H9 (cell line): ENCODE results near the gene IL20. TPM values are rescaled to one million over a fixed set of nuclear protein-coding genes. Genes with fewer than 3 reads are reported as not detected.

Source experiments
- DNase-seq: peaks from one replicate; pipeline ENCODE4 v3.0.0-alpha.2; 2017
- H2AFZ ChIP-seq: one replicate; pipeline ENCODE4 v1.6.1; 2013; ENCODE audit warnings: mild to moderate bottlenecking, low read length, control low read depth, moderate library complexity
- H2AK5ac ChIP-seq: 2 replicates; pipeline ENCODE4 v1.6.1; 2013; ENCODE audit warnings: low read length, control low read depth, mixed read lengths; ENCODE audit not compliant: insufficient read length
- H2BK120ac ChIP-seq: one replicate; pipeline ENCODE4 v1.6.1; 2013; ENCODE audit warnings: low read depth, mild to moderate bottlenecking, low read length, control low read depth, inconsistent platforms; ENCODE audit not compliant: poor library complexity, severe bottlenecking
- H2BK12ac ChIP-seq: 2 replicates; pipeline ENCODE4 v1.6.1; 2013; ENCODE audit warnings: low read length, control low read depth, mixed read lengths, low read depth; ENCODE audit not compliant: insufficient read length
- H2BK15ac ChIP-seq: 2 replicates; pipeline ENCODE4 v1.6.1; 2013; ENCODE audit warnings: low read depth, low read length, control low read depth
- H2BK20ac ChIP-seq: one replicate; pipeline ENCODE4 v1.6.1; 2013; ENCODE audit warnings: low read depth, mild to moderate bottlenecking, low read length, control low read depth, inconsistent platforms; ENCODE audit not compliant: poor library complexity, severe bottlenecking
- H2BK5ac ChIP-seq: 2 replicates; pipeline ENCODE4 v1.6.1; 2013; ENCODE audit warnings: low read length, control low read depth, mixed read lengths; ENCODE audit not compliant: insufficient read length
- H3K14ac ChIP-seq: 2 replicates; pipeline ENCODE4 v1.6.1; 2013; ENCODE audit warnings: low read length, control low read depth; ENCODE audit not compliant: insufficient read depth
- H3K18ac ChIP-seq: 2 replicates; pipeline ENCODE4 v1.6.1; 2013; ENCODE audit warnings: low read depth, mild to moderate bottlenecking, mixed read lengths, low read length, control low read depth; ENCODE audit not compliant: insufficient read length
- H3K23ac ChIP-seq: 2 replicates; pipeline ENCODE4 v1.6.1; 2013; ENCODE audit warnings: low read length, control low read depth, mixed read lengths, low read depth; ENCODE audit not compliant: insufficient read length
- H3K23me2 ChIP-seq: 2 replicates; pipeline ENCODE4 v1.6.1; 2013; ENCODE audit warnings: low read depth, mild to moderate bottlenecking, mixed read lengths, low read length, control low read depth; ENCODE audit not compliant: insufficient read length, poor library complexity, severe bottlenecking
- H3K27ac ChIP-seq: 2 replicates; pipeline ENCODE4 v1.5.1; 2013; ENCODE audit warnings: low read length, control low read depth, mixed read lengths, low read depth; ENCODE audit not compliant: insufficient read length
- H3K27me3 ChIP-seq: 2 replicates; pipeline ENCODE4 v1.6.1; 2013; ENCODE audit warnings: low read length, control low read depth, inconsistent platforms; ENCODE audit not compliant: insufficient read depth
- H3K4ac ChIP-seq: 2 replicates; pipeline ENCODE4 v1.6.1; 2013; ENCODE audit warnings: low read depth, mild to moderate bottlenecking, control low read depth, inconsistent platforms, low read length, moderate library complexity
- H3K4me1 ChIP-seq: 2 replicates; pipeline ENCODE4 v1.6.1; 2013; ENCODE audit warnings: low read length, control low read depth, inconsistent platforms; ENCODE audit not compliant: insufficient read depth
- H3K4me2 ChIP-seq: 2 replicates; pipeline ENCODE4 v1.6.1; 2013; ENCODE audit warnings: low read length, control low read depth, mixed read lengths; ENCODE audit not compliant: insufficient read length, insufficient read depth
- H3K56ac ChIP-seq: 2 replicates; pipeline ENCODE4 v1.6.1; 2013; ENCODE audit warnings: low read depth, mild to moderate bottlenecking, mixed read lengths, low read length, control low read depth; ENCODE audit not compliant: insufficient read length
- H3K79me1 ChIP-seq: 2 replicates; pipeline ENCODE4 v1.6.1; 2013; ENCODE audit warnings: low read depth, mild to moderate bottlenecking, moderate library complexity, low read length, control low read depth, inconsistent platforms; ENCODE audit not compliant: insufficient read depth, poor library complexity, severe bottlenecking
- H3K79me2 ChIP-seq: 2 replicates; pipeline ENCODE4 v1.6.1; 2013; ENCODE audit warnings: low read length, control low read depth, inconsistent platforms; ENCODE audit not compliant: insufficient read depth
- H3K9ac ChIP-seq: 2 replicates; pipeline ENCODE4 v1.6.1; 2013; ENCODE audit warnings: low read length, control low read depth, mixed read lengths; ENCODE audit not compliant: insufficient read length; ENCODE audit errors: extremely low read depth
- H3K9me3 ChIP-seq: one replicate; pipeline ENCODE4 v1.6.1; 2013; ENCODE audit warnings: low read depth, low read length, inconsistent platforms; ENCODE audit not compliant: control insufficient read depth
- H3T11ph ChIP-seq: one replicate; pipeline ENCODE4 v1.6.1; 2013; ENCODE audit warnings: mild to moderate bottlenecking, low read length, control low read depth, inconsistent platforms
- H4K20me1 ChIP-seq: one replicate; pipeline ENCODE4 v1.6.1; 2013; ENCODE audit not compliant: control insufficient read depth, insufficient read length, insufficient read depth
- H4K5ac ChIP-seq: 2 replicates; pipeline ENCODE4 v1.6.1; 2013; ENCODE audit warnings: low read depth, mild to moderate bottlenecking, mixed read lengths, low read length, control low read depth; ENCODE audit not compliant: insufficient read length
- H4K8ac ChIP-seq: replicated peaks from 2 replicates; pipeline ENCODE4 v1.6.1; 2013; ENCODE audit warnings: low read length, control low read depth, mixed read lengths, low read depth; ENCODE audit not compliant: insufficient read length
- H4K91ac ChIP-seq: 2 replicates; pipeline ENCODE4 v1.6.1; 2013; ENCODE audit warnings: low read depth, mild to moderate bottlenecking, moderate library complexity, mixed read lengths, low read length, control low read depth; ENCODE audit not compliant: insufficient read length
- H3K27ac Mint-ChIP-seq, 3 experiments: 2 replicates in 2 of 3; 3 replicates in 1 of 3; pipeline ENCODE4 v1.8.0; 2020 to 2021; ENCODE audit warnings: mixed read lengths in 3 of 3, mild to moderate bottlenecking in 1 of 3, moderate library complexity in 1 of 3
- H3K27me3 Mint-ChIP-seq: 2 replicates; pipeline ENCODE4 v1.8.0; 2021; ENCODE audit warnings: low read depth, mild to moderate bottlenecking, moderate library complexity, mixed read lengths
- H3K36me3 Mint-ChIP-seq, 3 experiments: 2 replicates in 2 of 3; 3 replicates in 1 of 3; pipeline ENCODE4 v1.8.0; 2020 to 2021; ENCODE audit warnings: low read depth in 3 of 3, mixed read lengths in 3 of 3; ENCODE audit not compliant: insufficient read depth in 1 of 3
- H3K4me1 Mint-ChIP-seq, 2 experiments: 2 replicates each; pipeline ENCODE4 v1.8.0; 2020; ENCODE audit warnings: mixed read lengths in 2 of 2
- H3K4me3 Mint-ChIP-seq, 2 experiments: 2 replicates in 1 of 2; 3 replicates in 1 of 2; pipeline ENCODE4 v1.8.0; 2020 to 2021; ENCODE audit warnings: mild to moderate bottlenecking in 2 of 2, mixed read lengths in 2 of 2, moderate library complexity in 1 of 2
- H3K9me3 Mint-ChIP-seq, 2 experiments: 2 replicates in 1 of 2; 3 replicates in 1 of 2; pipeline ENCODE4 v1.8.0; 2020; ENCODE audit warnings: mild to moderate bottlenecking in 2 of 2, mixed read lengths in 2 of 2, moderate library complexity in 1 of 2
- CTCF ChIP-seq: fragments of 200-600 bp; sonication (generic); conservative IDR thresholded peaks from 3 replicates; pipeline ENCODE4 v1.8.0; 2021; ENCODE audit warnings: antibody characterized with exemption, mild to moderate bottlenecking
- WGBS: extraction: QIAGEN DNeasy Blood & Tissue Kit; methylation state at CpG from one replicate; pipeline ENCODE4 v1.1.7; 2013; ENCODE audit warnings: missing lambda C conversion rate, low lambda C conversion rate, mixed read lengths; ENCODE audit not compliant: insufficient read length; ENCODE audit errors: extremely low coverage; 5-methylcytosine and 5-hydroxymethylcytosine counted together
- total RNA-seq: library from RNA; stranded (reverse); gene quantifications from 2 replicates; pipeline ENCODE4 v1.2.1, GENCODE V29; 2021

Gene IL20
- total RNA-seq, 1 experiment from 2014 or later: not detected

GRCh38 chr1:206898915-206899431 lies 33.5 kb downstream of the IL20 start:
- no peak overlapping the region for H3T11ph ChIP-seq
- H3K9ac ChIP-seq: no peak overlapping the region
- H3K18ac ChIP-seq: no peak overlapping the region
- no peak overlapping the region for H2BK15ac ChIP-seq
- H2AFZ ChIP-seq: no peak overlapping the region
- no peak overlapping the region for H2BK20ac ChIP-seq
- H2BK5ac ChIP-seq: no peak overlapping the region
- H2BK12ac ChIP-seq: no peak overlapping the region
- no peaks in the 10 kb centered on the region for H3K9me3 Mint-ChIP-seq
- no peak overlapping the region for H3K27ac ChIP-seq
- no peak overlapping the region for H4K91ac ChIP-seq
- no peaks in the 10 kb centered on the region for H3K4me1 ChIP-seq
- TF ChIP-seq CTCF: no peak
- no peaks in the 10 kb centered on the region for H3K27me3 ChIP-seq
- peak overlapping the region in 1 of 3 experiments; percentile 29; a peak in 2 of 7 replicates for H3K27ac Mint-ChIP-seq
- peaks cover 7 to 8% of the 10 kb centered on the region in 2 experiments; a peak in 3 of 4 replicates for H3K4me1 Mint-ChIP-seq
- H4K5ac ChIP-seq: no peak overlapping the region
- H3K79me1 ChIP-seq: no peaks in the 10 kb centered on the region
- no peak overlapping the region for H3K56ac ChIP-seq
- H3K4ac ChIP-seq: no peak overlapping the region
- WGBS: no CpG with 5 or more reads among the region's 13 CpGs
- no peak overlapping the region for H3K14ac ChIP-seq
- H3K4me2 ChIP-seq: no peak overlapping the region
- DNase-seq: no peak
- H3K4me3 Mint-ChIP-seq: no peak overlapping the region
- no peaks in the 10 kb centered on the region for H3K9me3 ChIP-seq
- H3K23ac ChIP-seq: no peak overlapping the region
- no peaks in the 10 kb centered on the region for H3K23me2 ChIP-seq
- no peaks in the 10 kb centered on the region for H4K20me1 ChIP-seq
- no peak overlapping the region for H2BK120ac ChIP-seq
- no peak overlapping the region for H4K8ac ChIP-seq
- no peaks in the 10 kb centered on the region for H3K79me2 ChIP-seq
- peaks cover 21% of the 10 kb centered on the region for H3K27me3 Mint-ChIP-seq
- no peak overlapping the region for H2AK5ac ChIP-seq
- H3K36me3 Mint-ChIP-seq: no peaks in the 10 kb centered on the region
